AG10803 (cell line): ENCODE data around the gene IMMP2L.
A peak's percentile ranks its signal among the peaks of the same experiment; 100 is the strongest.

ENCODE experiments used
- DNase-seq: peaks from one replicate; pipeline ENCODE4 v3.0.0; 2010; ENCODE audit warnings: low read depth
- H3K4me3 ChIP-seq: 2 replicates; pipeline ENCODE4 v1.5.1; 2011; ENCODE audit warnings: mild to moderate bottlenecking, low read length, control low read depth
- TF ChIP-seq, protein P1 (sequence below): conservative IDR thresholded peaks from 2 replicates; pipeline ENCODE4 v1.5.1; 2011; ENCODE audit warnings: mild to moderate bottlenecking, low read length, control low read depth, inconsistent platforms

Gene IMMP2L

DNA sequence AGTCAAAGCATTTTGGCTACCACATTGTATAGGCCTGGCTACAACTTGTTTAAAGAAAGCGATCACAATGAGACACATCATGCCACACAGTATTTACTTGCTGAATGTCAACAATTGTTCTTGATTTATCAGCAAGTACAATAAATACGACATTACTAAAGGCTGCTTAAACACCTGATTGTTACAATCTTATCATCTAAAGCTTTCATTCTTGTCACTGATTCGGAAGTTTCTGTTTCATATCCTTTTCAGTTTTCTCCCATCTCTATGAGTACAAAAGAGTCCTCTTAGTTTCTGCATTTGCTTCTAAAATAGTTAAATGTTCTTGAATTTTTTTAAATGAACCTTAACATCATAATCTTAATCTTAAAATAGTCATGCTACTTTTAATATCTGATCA lies 599.5 kb downstream of the IMMP2L start:
- no peak overlapping the region for H3K4me3 ChIP-seq
- no peak for DNase-seq
- TF ChIP-seq, protein P1, sequence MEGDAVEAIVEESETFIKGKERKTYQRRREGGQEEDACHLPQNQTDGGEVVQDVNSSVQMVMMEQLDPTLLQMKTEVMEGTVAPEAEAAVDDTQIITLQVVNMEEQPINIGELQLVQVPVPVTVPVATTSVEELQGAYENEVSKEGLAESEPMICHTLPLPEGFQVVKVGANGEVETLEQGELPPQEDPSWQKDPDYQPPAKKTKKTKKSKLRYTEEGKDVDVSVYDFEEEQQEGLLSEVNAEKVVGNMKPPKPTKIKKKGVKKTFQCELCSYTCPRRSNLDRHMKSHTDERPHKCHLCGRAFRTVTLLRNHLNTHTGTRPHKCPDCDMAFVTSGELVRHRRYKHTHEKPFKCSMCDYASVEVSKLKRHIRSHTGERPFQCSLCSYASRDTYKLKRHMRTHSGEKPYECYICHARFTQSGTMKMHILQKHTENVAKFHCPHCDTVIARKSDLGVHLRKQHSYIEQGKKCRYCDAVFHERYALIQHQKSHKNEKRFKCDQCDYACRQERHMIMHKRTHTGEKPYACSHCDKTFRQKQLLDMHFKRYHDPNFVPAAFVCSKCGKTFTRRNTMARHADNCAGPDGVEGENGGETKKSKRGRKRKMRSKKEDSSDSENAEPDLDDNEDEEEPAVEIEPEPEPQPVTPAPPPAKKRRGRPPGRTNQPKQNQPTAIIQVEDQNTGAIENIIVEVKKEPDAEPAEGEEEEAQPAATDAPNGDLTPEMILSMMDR: no peak

- no peak for DNase-seq
- TF ChIP-seq, protein P1: no peak
- H3K4me3 ChIP-seq: no peak overlapping the region
These were observed 599.9 kb downstream of the IMMP2L start for GRCh38 chr7:110962374-110962773.

DNA sequence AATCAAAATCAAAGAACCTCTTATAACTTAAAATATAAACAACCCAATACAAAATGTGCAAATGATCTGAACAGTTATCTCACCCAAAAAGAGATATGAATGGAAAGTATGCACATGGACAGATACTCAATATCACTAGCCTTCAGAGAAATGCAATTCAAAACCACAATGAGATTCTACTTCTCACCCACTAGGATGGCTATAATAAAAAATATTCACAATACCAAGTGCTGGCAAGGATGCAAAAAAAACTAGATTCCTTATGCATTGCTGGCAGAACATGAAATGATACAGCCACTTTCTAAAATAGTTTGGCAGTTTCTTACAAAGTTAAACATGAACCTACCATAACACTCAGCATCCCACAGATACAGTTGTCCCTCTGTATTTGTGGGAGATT lies 601.5 kb downstream of the IMMP2L start:
- TF ChIP-seq, protein P1: no peak
- DNase-seq: peak; percentile 17
- H3K4me3 ChIP-seq: no peak overlapping the region

GRCh38 chr7:110948280-110948679 lies 614.0 kb downstream of the IMMP2L start:
- TF ChIP-seq, protein P1: no peak
- DNase-seq: no peak
- no peak overlapping the region for H3K4me3 ChIP-seq

GRCh38 chr7:110947408-110947807 lies 614.9 kb downstream of the IMMP2L start:
- no peak for DNase-seq

DNA sequence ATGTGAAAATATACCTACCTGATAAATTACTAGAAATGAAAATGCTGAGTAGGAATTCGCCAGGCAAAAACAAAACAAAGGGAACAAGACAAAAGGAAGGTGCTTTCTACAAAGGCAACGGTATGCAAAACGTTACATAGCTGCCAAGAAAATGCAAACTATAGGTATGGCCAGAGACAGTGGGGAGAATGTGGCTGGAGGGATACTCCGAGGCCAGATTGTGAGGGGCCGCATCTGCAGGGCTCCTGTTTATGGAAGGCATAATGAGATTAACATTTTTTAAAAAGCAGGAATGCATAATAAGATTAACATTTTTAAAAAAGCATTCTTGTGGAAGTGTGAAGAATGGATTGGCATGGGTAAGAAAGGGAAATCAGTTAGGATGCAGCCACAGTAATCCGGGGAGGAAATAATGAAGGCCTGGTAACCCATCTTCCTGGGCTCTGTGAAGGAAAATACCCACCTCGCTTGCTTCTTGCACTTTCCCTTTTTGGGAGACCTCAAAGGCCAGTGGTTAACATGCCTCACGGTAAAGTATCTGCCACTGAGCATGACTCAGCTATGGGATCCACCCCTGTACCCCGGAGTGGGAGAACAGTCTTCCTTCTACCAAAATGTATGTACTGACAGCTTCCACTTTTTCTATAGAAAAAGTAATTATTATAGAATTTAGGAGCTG lies 617.2 kb downstream of the IMMP2L start:
- TF ChIP-seq, protein P1: no peak
- no peak for DNase-seq
- no peak overlapping the region for H3K4me3 ChIP-seq

More at GRCh38 chr7:110947408-110947807, 614.9 kb downstream of the IMMP2L start:
- H3K4me3 ChIP-seq: no peak overlapping the region
- TF ChIP-seq, protein P1: no peak

- no peak overlapping the region for H3K4me3 ChIP-seq
- DNase-seq: no peak
- TF ChIP-seq, protein P1: no peak
These were observed 617.8 kb downstream of the IMMP2L start for GRCh38 chr7:110944448-110944847.
